K562 treated with DMSO at 1 percent for 24 hours (cell line): Measurements from ENCODE around the gene TMED9. TPM values are rescaled to one million over a fixed set of nuclear protein-coding genes. Genes with fewer than 3 reads are reported as not detected.

Experiments
- total RNA-seq: library from RNA; unstranded; fragments of 300-600 nt; gene quantifications from 2 replicates; pipeline ENCODE4 v1.2.3, GENCODE V29; 2022; ENCODE audit warnings: low read depth; ENCODE audit not compliant: insufficient read depth

TMED9 gene
- total RNA-seq = 315 and 324 TPM in 2 replicates

DNA sequence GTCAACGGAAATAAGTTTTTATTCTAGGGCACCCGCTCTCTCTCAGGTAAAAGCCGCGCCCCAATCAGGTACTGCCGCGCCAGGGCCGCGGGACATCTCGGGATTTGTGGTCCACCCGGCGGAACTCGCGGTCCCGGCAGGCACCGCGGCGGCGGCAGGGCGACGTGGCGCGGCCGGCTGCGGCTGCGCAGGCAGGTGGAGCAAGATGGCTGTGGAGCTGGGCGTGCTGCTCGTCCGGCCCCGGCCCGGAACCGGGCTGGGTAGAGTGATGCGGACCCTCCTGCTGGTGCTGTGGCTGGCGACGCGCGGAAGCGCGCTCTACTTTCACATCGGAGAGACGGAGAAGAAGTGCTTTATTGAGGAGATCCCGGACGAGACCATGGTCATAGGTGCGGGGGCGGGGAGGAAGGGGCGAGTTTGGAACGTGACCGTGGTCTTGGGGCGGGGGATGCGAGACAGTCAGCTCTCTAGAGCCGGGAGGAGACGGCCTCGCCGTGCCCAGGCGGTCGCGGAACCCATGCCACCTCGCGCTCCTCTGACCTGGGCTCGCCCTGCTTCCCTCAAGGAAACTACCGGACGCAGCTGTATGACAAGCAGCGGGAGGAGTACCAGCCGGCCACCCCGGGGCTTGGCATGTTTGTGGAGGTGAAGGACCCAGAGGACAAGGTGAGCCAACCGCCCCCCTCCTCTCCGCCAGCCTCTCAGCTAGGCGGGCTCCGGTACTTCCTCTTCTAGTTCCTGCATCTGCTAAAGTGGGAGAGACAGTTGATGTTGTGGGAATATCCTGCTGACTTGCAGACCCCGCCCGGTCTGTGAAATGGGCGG lies at the start of gene TMED9:
TMED9 (plus strand) TSS at position 194 of the 825 bp plus-strand sequence; CDS start at position 206, 12 bp downstream.

DNA sequence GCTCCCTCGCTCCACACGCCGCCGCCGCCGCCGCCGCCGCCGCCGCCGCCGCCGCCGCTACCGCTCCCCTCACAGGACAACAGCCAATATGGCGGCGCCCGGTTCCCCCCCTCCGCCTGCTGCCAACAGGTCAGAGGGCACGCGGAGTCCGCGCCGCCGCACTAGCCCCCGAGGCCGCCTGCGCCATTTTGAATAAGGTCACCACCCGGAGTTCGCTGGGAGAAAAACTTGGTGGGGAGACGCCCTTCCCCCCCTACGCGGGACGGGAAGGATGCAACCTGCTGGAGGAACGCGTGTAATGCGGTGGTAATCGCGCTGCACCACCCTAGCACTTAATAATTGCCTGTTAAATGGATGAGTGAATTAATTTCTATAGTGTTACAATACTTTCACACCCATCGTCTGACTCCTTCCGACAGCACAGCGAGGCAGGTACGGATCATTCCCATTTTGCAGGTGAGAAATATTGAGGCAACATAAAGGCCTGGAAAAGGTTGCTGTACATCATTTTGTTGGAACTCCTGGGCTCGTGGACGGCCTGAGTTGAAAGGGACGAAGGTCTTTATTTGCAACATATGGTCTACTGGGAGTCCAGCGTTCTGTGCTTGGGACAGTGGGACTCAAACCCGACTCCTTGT lies 37.4 kb upstream of the TMED9 start, which contains the start of gene FAM193B:
FAM193B (minus strand) TSS at position 90 of the 638 bp plus-strand sequence. CDS start 105 bp downstream, outside the sequence.

DNA sequence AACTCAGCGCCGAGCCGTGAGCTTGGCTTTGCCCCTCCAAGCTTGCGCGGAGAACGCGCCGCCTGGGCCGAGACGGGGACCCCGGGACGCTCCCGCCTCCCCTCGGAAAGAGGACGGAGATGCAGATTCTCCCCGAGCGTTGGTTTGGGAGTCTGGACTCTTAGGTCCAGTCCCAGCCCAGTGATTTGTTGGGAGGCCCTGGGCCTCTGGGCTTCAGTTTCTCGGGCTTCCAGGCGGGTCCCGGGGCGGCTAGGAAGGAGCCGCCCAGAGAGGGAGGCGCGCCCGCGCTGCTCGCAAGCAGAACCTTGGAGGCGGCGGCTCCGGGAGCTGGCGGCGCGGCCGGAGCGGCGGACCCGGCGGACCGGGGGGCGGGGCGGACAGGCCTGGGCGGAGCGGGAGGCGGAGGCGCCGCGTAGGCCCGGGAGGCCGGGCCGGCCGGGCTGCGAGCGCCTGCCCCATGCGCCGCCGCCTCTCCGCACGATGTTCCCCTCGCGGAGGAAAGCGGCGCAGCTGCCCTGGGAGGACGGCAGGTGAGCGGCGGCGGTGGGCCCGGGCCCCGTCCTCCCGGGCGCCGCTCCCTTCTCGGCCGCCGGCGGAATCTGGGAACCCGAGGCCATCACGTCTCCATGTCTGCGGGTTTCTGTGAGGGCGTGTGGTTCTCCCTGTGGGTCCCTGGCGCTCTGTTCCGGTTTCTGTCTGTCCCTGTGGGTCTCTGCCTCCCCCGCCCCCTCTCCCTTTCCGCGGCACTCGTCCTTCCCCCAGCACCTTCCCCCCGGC lies 7.9 kb downstream of the TMED9 start, which contains the start of gene B4GALT7:
B4GALT7 (plus strand) TSS at position 402 of the 777 bp plus-strand sequence; CDS start at position 481, 79 bp downstream.

Other genes with a start within 250 kb of the TMED9 start
- 426 and 497 TPM in 2 replicates for gene LMAN2, start 240.5 kb upstream of the TMED9 start, total RNA-seq
- 81.9 and 107 TPM in 2 replicates for gene RGS14, start 234.3 kb upstream of the TMED9 start, total RNA-seq
- not detected in 2 replicates for gene SLC34A1, start 207.8 kb upstream of the TMED9 start, total RNA-seq
- gene PFN3, start 191.5 kb upstream of the TMED9 start, total RNA-seq = not detected in 2 replicates
- 19.3 and 20.7 TPM in 2 replicates for gene F12, start 182.6 kb upstream of the TMED9 start, total RNA-seq
- gene GRK6, start 165.5 kb upstream of the TMED9 start, total RNA-seq = 89.2 and 102 TPM in 2 replicates
- 5.4 and 7.9 TPM in 2 replicates for gene PRR7, start 145.4 kb upstream of the TMED9 start, total RNA-seq
- gene DBN1, start 118.6 kb upstream of the TMED9 start, total RNA-seq = 40.6 and 45.5 TPM in 2 replicates
- gene PDLIM7, start 94.6 kb upstream of the TMED9 start, total RNA-seq = 153 and 165 TPM in 2 replicates
- gene DOK3, start 82.4 kb upstream of the TMED9 start, total RNA-seq = 22.7 and 24.6 TPM in 2 replicates
- gene DDX41, start 75.2 kb upstream of the TMED9 start, total RNA-seq = 101 and 128 TPM in 2 replicates
- 29.7 and 41.0 TPM in 2 replicates for gene FAM193B, start 37.6 kb upstream of the TMED9 start, total RNA-seq
- gene B4GALT7, start 7.9 kb downstream of the TMED9 start, total RNA-seq = 34.8 and 41.3 TPM in 2 replicates
- not detected in 2 replicates for gene FAM153A, start 190.7 kb downstream of the TMED9 start, total RNA-seq